Small intestine (tissue), 7 donors: ENCODE measurements around the gene NOVA1. TPM values are rescaled to one million over a fixed set of nuclear protein-coding genes. Genes with fewer than 3 reads are reported as not detected.

ENCODE experiments used
- DNase-seq, 2 donors: peaks; one replicate each; pipeline versions ENCODE4 v3.0.0 to v3.0.0-alpha.2; 2013
- FAIRE-seq: peaks from 2 replicates; lab custom pipeline; 2012; peaks lifted over from hg19 to GRCh38; lab: Jason Lieb, UNC
- H3K27ac ChIP-seq, 3 donors: one replicate each; pipeline ENCODE4 v1.5.1; 2013; ENCODE audit warnings: low read length in 2 of 3, mild to moderate bottlenecking in 2 of 3, control low read depth in 1 of 3, inconsistent platforms in 1 of 3, low read depth in 1 of 3, moderate library complexity in 1 of 3
- H3K27me3 ChIP-seq, 3 donors: one replicate each; pipeline ENCODE4 v1.6.1; 2013; ENCODE audit warnings: low read length in 3 of 3, inconsistent platforms in 1 of 3; ENCODE audit not compliant: control insufficient read depth in 3 of 3, insufficient read depth in 3 of 3
- H3K36me3 ChIP-seq, 3 donors: one replicate each; pipeline ENCODE4 v1.6.1; 2013; ENCODE audit warnings: low read length in 3 of 3, inconsistent platforms in 1 of 3, low read depth in 1 of 3, mild to moderate bottlenecking in 1 of 3, moderate library complexity in 1 of 3; ENCODE audit not compliant: control insufficient read depth in 3 of 3, insufficient read depth in 2 of 3
- H3K4me1 ChIP-seq, 3 donors: one replicate each; pipeline ENCODE4 v1.6.1; 2013; ENCODE audit warnings: low read length in 2 of 3, inconsistent platforms in 1 of 3, low read depth in 1 of 3, mild to moderate bottlenecking in 1 of 3, moderate library complexity in 1 of 3; ENCODE audit not compliant: control insufficient read depth in 3 of 3, insufficient read depth in 2 of 3
- H3K4me3 ChIP-seq, 3 donors: one replicate each; pipeline ENCODE4 v1.5.1; 2013; ENCODE audit warnings: low read length in 3 of 3, control low read depth in 1 of 3, inconsistent platforms in 1 of 3, low read depth in 1 of 3, mild to moderate bottlenecking in 1 of 3, moderate library complexity in 1 of 3
- H3K9me3 ChIP-seq, 2 donors: one replicate each; pipeline ENCODE4 v1.6.1; 2013; ENCODE audit warnings: low read depth in 1 of 2, low read length in 1 of 2; ENCODE audit not compliant: control insufficient read depth in 2 of 2, insufficient read depth in 1 of 2
- WGBS, 3 donors: extraction: QIAGEN DNeasy Blood & Tissue Kit; methylation state at CpG; one replicate each; pipeline ENCODE4 v1.1.7; 2013; 5-methylcytosine and 5-hydroxymethylcytosine counted together
- polyA plus RNA-seq, 4 donors: library from polyadenylated mRNA; stranded (reverse) in 3 of 4; unstranded in 1 of 4; fragments of 200-250 nt in 3 of 4; fragments of 120-200 nt in 1 of 4; gene quantifications; one replicate each; pipeline versions ENCODE4 v1.2.1 to v1.2.3, GENCODE V29; 2013
- donor health status: healthy with polysubstance abuse.
- donor health status: control.
- donor health status: control.
- donor health status: Bipolar disorder and iron deficiency.
- donor health status: healthy.

NOVA1 gene
- polyA plus RNA-seq, 4 donors = 0.27 to 9.3 (median 1.5) TPM; not detected in 1

- no peak overlapping the region for H3K4me3 ChIP-seq
- FAIRE-seq (no peak), DNase-seq (no peak)
- H3K36me3 ChIP-seq = no peaks in the 10 kb centered on the region
- H3K4me1 ChIP-seq = peaks cover 0 to 11% (median 0%) of the 10 kb centered on the region in 3 donors
- no peak overlapping the region for H3K27ac ChIP-seq
- H3K9me3 ChIP-seq = no peaks in the 10 kb centered on the region
- WGBS, 3 donors = 87 to 96% (median 94%) methylated on average over 1 of the region's 1 CpG
- H3K27me3 ChIP-seq = no peaks in the 10 kb centered on the region
Observed at GRCh38 chr14:26400373-26400772, 197.5 kb downstream of the NOVA1 start.

GRCh38 chr14:26398616-26399015 is 199.2 kb downstream of the NOVA1 start:
- Histone ChIP-seq H3K36me3 (no peaks in the 10 kb centered on the region), H3K4me3 (no peak overlapping the region), H3K27me3 (no peaks in the 10 kb centered on the region), H3K4me1 (peaks cover 0 to 21% (median 2%) of the 10 kb centered on the region in 3 donors), H3K9me3 (no peaks in the 10 kb centered on the region), H3K27ac (no peak overlapping the region)
- no peak for FAIRE-seq
- DNase-seq = no peak
